Activated CD4-positive, alpha-beta memory T cell treated with anti-CD3 and anti-CD28 coated beads for 36 hours (primary cell): Measurements from ENCODE around the gene HOXD12. TPM values are rescaled to one million over a fixed set of nuclear protein-coding genes. Genes with fewer than 3 reads are reported as not detected.

ENCODE experiments used
- CTCF ChIA-PET: fragments of 350-600 bp; sonication (Branson Sonifier 250); formaldehyde crosslinking; loops from one replicate; lab custom pipeline; 2021; ENCODE audit warnings: antibody characterized with exemption, inconsistent platforms; lab: Charles Lee
- POLR2A ChIA-PET: fragments of 350-600 bp; sonication (Branson Sonifier 250); formaldehyde crosslinking; loops from one replicate; lab custom pipeline; 2021; ENCODE audit warnings: antibody characterized with exemption; lab: Charles Lee
- DNase-seq: peaks from one replicate; pipeline ENCODE4 v3.0.0-alpha.2; 2020
- H3K27ac Mint-ChIP-seq: one replicate; pipeline ENCODE4 v1.8.0; 2021; ENCODE audit warnings: mixed read lengths
- H3K27me3 Mint-ChIP-seq: one replicate; pipeline ENCODE4 v1.8.0; 2021; ENCODE audit warnings: mixed read lengths
- H3K36me3 Mint-ChIP-seq: one replicate; pipeline ENCODE4 v1.8.0; 2021; ENCODE audit warnings: mixed read lengths
- H3K4me1 Mint-ChIP-seq: one replicate; pipeline ENCODE4 v1.8.0; 2021; ENCODE audit warnings: low read depth, mixed read lengths
- H3K4me3 Mint-ChIP-seq: one replicate; pipeline ENCODE4 v1.8.0; 2021; ENCODE audit warnings: mild to moderate bottlenecking, mixed read lengths
- H3K9me3 Mint-ChIP-seq: one replicate; pipeline ENCODE4 v1.8.0; 2021; ENCODE audit warnings: mixed read lengths
- intact Hi-C: fragments of 100-400 bp; cut with micrococcal nuclease; formaldehyde crosslinking; loops from one replicate; pipeline ENCODE4 v1.15.1; 2023
- total RNA-seq, 2 experiments: library from RNA; stranded (reverse); gene quantifications; one replicate each; pipeline ENCODE4 v1.2.3, GENCODE V29; 2021

Gene HOXD12
- total RNA-seq, 2 experiments from 2014 or later, result not detected

GRCh38 chr2:176096986-176097819 is 2.4 kb upstream of the HOXD12 start:
- DNase-seq, result peak; percentile 70

GRCh38 chr2:176097820-176098365 is 1.7 kb upstream of the HOXD12 start:
- Mint-ChIP-seq H3K9me3 (no peaks in the 10 kb centered on the region), H3K4me3 (peak overlapping the region; percentile 55)
- no peak for DNase-seq

More at GRCh38 chr2:176096986-176097819, 2.4 kb upstream of the HOXD12 start:
- peaks cover 18% of the 10 kb centered on the region for H3K4me1 Mint-ChIP-seq
- H3K4me3 Mint-ChIP-seq, result peak overlapping the region; percentile 57
- peak overlapping the region; percentile 14 for H3K27ac Mint-ChIP-seq
- CTCF ChIA-PET, result interaction anchor here (0.6 to 5.8 kb wide), 26 partner anchors 9 to 893 kb away, joined by 3 to 130 read pairs (median 5); partner anchors contain the start of gene LNPK
- no peaks in the 10 kb centered on the region for H3K9me3 Mint-ChIP-seq
- intact Hi-C loops, result loop anchor here (1.0 to 10.0 kb wide), 5 partner anchors 16 to 892 kb away; no protein-coding TSS in a partner anchor
- POLR2A ChIA-PET, result no interaction called here
- no peaks in the 10 kb centered on the region for H3K36me3 Mint-ChIP-seq
- peaks cover 84% of the 10 kb centered on the region for H3K27me3 Mint-ChIP-seq

GRCh38 chr2:176098366-176099158 is 1.0 kb upstream of the HOXD12 start:
- POLR2A ChIA-PET, result no interaction called here
- H3K4me1 Mint-ChIP-seq, result peaks cover 15% of the 10 kb centered on the region
- H3K9me3 Mint-ChIP-seq, result no peaks in the 10 kb centered on the region
- H3K4me3 Mint-ChIP-seq, result no peak overlapping the region
- H3K27me3 Mint-ChIP-seq, result peaks cover 88% of the 10 kb centered on the region
- CTCF ChIA-PET, result interaction anchor here (1.1 to 5.8 kb wide), 16 partner anchors 10 to 895 kb away, joined by 3 to 130 read pairs (median 7); partner anchors contain the start of gene LNPK
- no peaks in the 10 kb centered on the region for H3K36me3 Mint-ChIP-seq
- no peak for DNase-seq
- intact Hi-C loops, result loop anchor here (5.0 to 10.0 kb wide), 2 partner anchors 846 to 894 kb away; no protein-coding TSS in a partner anchor
- no peak overlapping the region for H3K27ac Mint-ChIP-seq

More at GRCh38 chr2:176097820-176098365, 1.7 kb upstream of the HOXD12 start:
- H3K36me3 Mint-ChIP-seq, result no peaks in the 10 kb centered on the region
- peaks cover 18% of the 10 kb centered on the region for H3K4me1 Mint-ChIP-seq
- intact Hi-C loops, result loop anchor here (1.0 to 10.0 kb wide), 5 partner anchors 17 to 893 kb away; no protein-coding TSS in a partner anchor
- peaks cover 90% of the 10 kb centered on the region for H3K27me3 Mint-ChIP-seq
- H3K27ac Mint-ChIP-seq, result peak overlapping the region; percentile 14
- ChIA-PET POLR2A (no interaction called here), CTCF (interaction anchor here (0.6 to 5.8 kb wide), 24 partner anchors 10 to 894 kb away, joined by 3 to 130 read pairs (median 5); partner anchors contain the start of gene LNPK)

GRCh38 chr2:176099159-176099727 is 352 bp upstream of the HOXD12 start:
- DNase-seq, result no peak
- Mint-ChIP-seq H3K36me3 (no peaks in the 10 kb centered on the region), H3K27ac (no peak overlapping the region), H3K27me3 (peaks cover 88% of the 10 kb centered on the region), H3K4me3 (no peak overlapping the region), H3K9me3 (no peaks in the 10 kb centered on the region), H3K4me1 (peaks cover 15% of the 10 kb centered on the region)
- ChIA-PET POLR2A (no interaction called here), CTCF (interaction anchor here (3.6 to 5.8 kb wide), 2 partner anchors 410 to 731 kb away, joined by 10 to 130 read pairs; no protein-coding TSS in a partner anchor)
- intact Hi-C loops, result loop anchor here (5.0 to 10.0 kb wide), 2 partner anchors 847 to 894 kb away; no protein-coding TSS in a partner anchor

GRCh38 chr2:176100547-176101140 is 1.0 kb downstream of the HOXD12 start:
- DNase-seq, result no peak
- Mint-ChIP-seq H3K36me3 (no peaks in the 10 kb centered on the region), H3K9me3 (no peaks in the 10 kb centered on the region), H3K4me1 (peaks cover 24% of the 10 kb centered on the region), H3K4me3 (peak overlapping the region; percentile 2), H3K27me3 (peaks cover 88% of the 10 kb centered on the region), H3K27ac (no peak overlapping the region)
- POLR2A ChIA-PET, result no interaction called here
- CTCF ChIA-PET, result no interaction called here
- intact Hi-C loops, result no loop called here

- Mint-ChIP-seq H3K36me3 (peaks cover under 1% of the 10 kb centered on the region), H3K4me1 (peaks cover 28% of the 10 kb centered on the region), H3K27me3 (peaks cover 89% of the 10 kb centered on the region), H3K4me3 (no peak overlapping the region), H3K27ac (no peak overlapping the region), H3K9me3 (no peaks in the 10 kb centered on the region)
- CTCF ChIA-PET, result interaction anchor here (1.3 to 1.4 kb wide), 2 partner anchors 26 to 412 kb away, joined by 5 to 6 read pairs; no protein-coding TSS in a partner anchor
- POLR2A ChIA-PET, result no interaction called here
- DNase-seq, result no peak
- intact Hi-C loops, result no loop called here
Measured at GRCh38 chr2:176101216-176101830, 1.7 kb downstream of the HOXD12 start.

- Mint-ChIP-seq H3K36me3 (peaks cover 2% of the 10 kb centered on the region), H3K4me3 (no peak overlapping the region), H3K27ac (no peak overlapping the region), H3K4me1 (peaks cover 25% of the 10 kb centered on the region), H3K9me3 (no peaks in the 10 kb centered on the region), H3K27me3 (peaks cover 86% of the 10 kb centered on the region)
- ChIA-PET CTCF (interaction anchor here (1.3 to 1.4 kb wide), 2 partner anchors 25 to 412 kb away, joined by 5 to 6 read pairs; no protein-coding TSS in a partner anchor), POLR2A (no interaction called here)
- intact Hi-C loops, result no loop called here
- DNase-seq, result no peak
Measured at GRCh38 chr2:176101842-176102241, 2.2 kb downstream of the HOXD12 start.

GRCh38 chr2:176102309-176102866 is 2.8 kb downstream of the HOXD12 start:
- no peak for DNase-seq
- H3K36me3 Mint-ChIP-seq, result peaks cover 2% of the 10 kb centered on the region
- POLR2A ChIA-PET, result no interaction called here

GRCh38 chr2:176103194-176103593 is 3.6 kb downstream of the HOXD12 start:
- intact Hi-C loops, result no loop called here
- no peak for DNase-seq
- Mint-ChIP-seq H3K4me1 (peaks cover 22% of the 10 kb centered on the region), H3K27ac (no peak overlapping the region), H3K36me3 (peaks cover 2% of the 10 kb centered on the region), H3K9me3 (no peaks in the 10 kb centered on the region), H3K27me3 (peaks cover 79% of the 10 kb centered on the region), H3K4me3 (no peak overlapping the region)
- ChIA-PET POLR2A (no interaction called here), CTCF (interaction anchor here (1.0 to 2.0 kb wide), 2 partner anchors 8 to 24 kb away, joined by 3 to 5 read pairs; no protein-coding TSS in a partner anchor)

More at GRCh38 chr2:176102309-176102866, 2.8 kb downstream of the HOXD12 start:
- H3K27ac Mint-ChIP-seq, result no peak overlapping the region
- H3K4me1 Mint-ChIP-seq, result peaks cover 27% of the 10 kb centered on the region
- CTCF ChIA-PET, result interaction anchor here (0.6 to 1.4 kb wide), 4 partner anchors 9 to 413 kb away, joined by 3 to 6 read pairs (median 4); no protein-coding TSS in a partner anchor
- peaks cover 85% of the 10 kb centered on the region for H3K27me3 Mint-ChIP-seq
- H3K9me3 Mint-ChIP-seq, result no peaks in the 10 kb centered on the region
- H3K4me3 Mint-ChIP-seq, result no peak overlapping the region
- intact Hi-C loops, result no loop called here

GRCh38 chr2:176103742-176104315 is 4.2 kb downstream of the HOXD12 start:
- CTCF ChIA-PET, result interaction anchor here (1.0 to 2.0 kb wide), 2 partner anchors 23 to 37 kb away, joined by 3 to 5 read pairs; no protein-coding TSS in a partner anchor
- no peaks in the 10 kb centered on the region for H3K9me3 Mint-ChIP-seq
- H3K27me3 Mint-ChIP-seq, result peaks cover 80% of the 10 kb centered on the region
- no peak overlapping the region for H3K4me3 Mint-ChIP-seq
- POLR2A ChIA-PET, result no interaction called here
- intact Hi-C loops, result no loop called here
- H3K4me1 Mint-ChIP-seq, result peaks cover 23% of the 10 kb centered on the region
- DNase-seq, result no peak
- H3K27ac Mint-ChIP-seq, result no peak overlapping the region
- peaks cover 3% of the 10 kb centered on the region for H3K36me3 Mint-ChIP-seq
